Measurements from ENCODE around the gene PCNX3.
A peak's percentile ranks its signal among the peaks of the same experiment; 100 is the strongest.

Gene PCNX3

DNA sequence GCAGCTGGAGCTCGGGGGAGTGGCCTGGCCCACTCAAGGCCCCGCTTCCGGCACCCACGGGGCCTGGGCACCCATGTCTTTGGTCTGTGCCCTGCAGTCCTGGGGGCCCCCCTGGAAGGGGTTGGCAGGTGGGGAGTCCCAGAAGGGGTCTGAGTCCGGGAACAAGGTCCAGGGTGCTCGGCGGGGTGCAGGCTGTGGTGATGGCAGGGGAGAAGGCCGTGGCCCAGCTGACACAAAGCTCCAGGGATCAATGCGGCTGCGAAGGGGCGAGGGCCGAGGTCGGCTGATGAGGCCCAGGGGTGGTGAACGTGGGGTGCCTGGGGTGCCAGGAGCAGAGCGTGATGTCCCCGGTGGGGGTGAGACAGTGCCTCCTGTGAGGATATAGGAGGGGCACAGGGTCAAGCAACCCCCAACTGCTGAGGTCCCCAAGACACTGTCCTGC is 17.3 kb upstream of the PCNX3 start:
- no peak for DNase-seq (ENCODE audit: low spot score)

DNA sequence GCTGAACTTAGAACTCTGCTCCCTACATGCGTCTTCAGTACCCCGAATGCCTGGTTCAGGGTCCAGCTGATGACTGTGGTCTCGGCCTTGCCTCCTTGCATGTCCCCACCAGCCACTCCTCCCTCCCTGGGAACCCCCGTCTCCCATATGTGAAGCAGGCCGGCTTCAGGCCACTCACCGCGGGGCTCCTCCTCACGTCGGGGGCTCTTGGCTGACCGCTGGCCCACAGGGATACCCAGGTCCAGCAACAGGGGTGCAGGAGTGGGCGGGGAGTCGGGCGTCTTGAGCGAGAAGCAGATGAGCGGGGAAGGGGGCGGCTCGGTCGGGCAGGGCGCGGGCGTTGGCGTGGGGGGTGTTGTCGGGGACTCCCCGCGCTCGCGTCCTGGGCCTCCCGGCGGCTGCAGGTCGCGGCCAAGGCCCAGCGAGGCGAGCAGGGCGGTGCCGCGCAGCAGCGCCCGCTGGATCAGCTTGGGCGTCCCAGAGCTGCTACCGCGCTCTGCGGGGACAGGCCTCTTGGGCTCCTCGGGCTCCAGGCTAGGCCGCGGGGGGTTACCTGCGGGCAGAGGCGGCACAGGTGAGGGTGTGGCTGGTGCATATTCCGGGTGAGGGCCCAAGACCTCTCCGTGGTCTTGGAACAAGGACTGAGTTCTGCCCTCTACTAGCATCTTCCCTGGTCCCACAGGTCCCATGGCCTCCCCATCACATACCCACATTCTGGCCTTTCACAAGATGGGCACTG is 16.2 kb upstream of the PCNX3 start:
- DNase-seq (ENCODE audit: low spot score): no peak

DNA sequence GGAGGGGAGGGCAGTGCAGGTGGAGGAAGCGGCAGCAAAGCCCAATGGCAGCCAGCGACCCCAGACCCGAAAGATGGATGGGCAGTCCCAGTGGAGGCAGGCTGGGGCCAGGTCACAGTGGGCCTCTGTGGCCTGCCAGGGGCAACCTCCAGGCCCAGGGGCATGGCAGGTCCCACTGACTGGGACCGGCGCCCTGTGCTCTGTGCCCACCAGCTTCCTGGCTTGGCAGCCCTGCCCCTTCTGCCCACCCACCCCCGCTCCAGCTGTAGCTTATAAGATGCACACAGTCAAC is 15.7 kb upstream of the PCNX3 start:
- no peak for DNase-seq (ENCODE audit: low spot score)

DNA sequence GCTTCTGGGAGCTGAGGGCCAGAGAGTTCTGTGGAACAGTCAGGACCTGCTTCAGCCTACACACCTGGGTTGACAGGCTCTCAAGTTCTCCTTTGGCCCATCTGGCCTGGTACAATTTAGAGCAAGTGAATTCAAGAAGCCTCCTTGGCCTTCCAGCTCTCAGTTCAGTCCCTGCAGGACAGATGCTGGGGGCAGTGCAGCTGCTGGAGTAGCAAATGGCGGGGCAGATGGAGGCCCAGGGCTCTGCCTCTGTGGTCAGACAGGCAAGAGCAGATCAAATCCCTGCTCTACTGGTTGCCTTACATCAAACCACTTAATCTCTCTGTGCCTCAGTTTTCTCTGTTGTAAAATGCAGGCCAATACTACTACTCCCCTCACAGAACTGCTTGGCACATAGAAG is 11.3 kb upstream of the PCNX3 start:
- no peak for DNase-seq (ENCODE audit: low spot score)

DNA sequence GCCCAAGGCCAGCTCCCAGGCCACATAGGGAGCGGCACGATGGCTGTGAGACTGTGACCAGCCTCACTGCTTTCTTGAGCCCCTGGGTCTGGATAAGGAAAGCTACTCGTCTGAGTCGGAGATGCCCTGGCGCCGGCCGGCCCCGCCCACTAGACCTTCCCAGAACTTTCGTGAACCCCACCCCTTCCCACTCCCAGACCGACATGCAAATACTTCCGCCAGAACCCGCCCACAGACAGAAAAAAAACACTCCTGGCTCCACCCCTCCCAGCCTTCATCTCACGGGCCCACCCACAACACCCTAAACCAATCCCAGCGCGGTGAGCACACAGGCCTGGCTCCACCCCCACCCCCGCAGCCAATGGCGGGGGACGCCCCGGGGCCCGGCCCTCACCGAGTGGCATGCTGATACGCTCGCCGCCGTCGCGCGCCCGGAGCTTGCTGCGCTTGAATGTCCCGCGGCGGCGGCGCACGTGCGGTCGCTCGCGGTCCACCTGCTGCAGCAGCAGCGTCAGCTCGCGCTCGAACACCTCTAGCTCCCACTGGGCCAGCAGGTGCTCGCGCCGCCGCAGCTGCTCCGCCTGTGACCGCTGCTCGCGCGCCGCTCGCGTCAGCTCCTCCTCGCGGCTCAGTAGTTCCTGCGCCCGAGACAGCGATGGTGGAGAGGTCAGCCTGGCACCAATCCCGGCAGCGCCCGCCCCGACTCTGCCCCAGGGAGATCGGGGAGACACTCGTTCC is 8.5 kb upstream of the PCNX3 start:
- DNase-seq (ENCODE audit: low spot score): no peak

DNA sequence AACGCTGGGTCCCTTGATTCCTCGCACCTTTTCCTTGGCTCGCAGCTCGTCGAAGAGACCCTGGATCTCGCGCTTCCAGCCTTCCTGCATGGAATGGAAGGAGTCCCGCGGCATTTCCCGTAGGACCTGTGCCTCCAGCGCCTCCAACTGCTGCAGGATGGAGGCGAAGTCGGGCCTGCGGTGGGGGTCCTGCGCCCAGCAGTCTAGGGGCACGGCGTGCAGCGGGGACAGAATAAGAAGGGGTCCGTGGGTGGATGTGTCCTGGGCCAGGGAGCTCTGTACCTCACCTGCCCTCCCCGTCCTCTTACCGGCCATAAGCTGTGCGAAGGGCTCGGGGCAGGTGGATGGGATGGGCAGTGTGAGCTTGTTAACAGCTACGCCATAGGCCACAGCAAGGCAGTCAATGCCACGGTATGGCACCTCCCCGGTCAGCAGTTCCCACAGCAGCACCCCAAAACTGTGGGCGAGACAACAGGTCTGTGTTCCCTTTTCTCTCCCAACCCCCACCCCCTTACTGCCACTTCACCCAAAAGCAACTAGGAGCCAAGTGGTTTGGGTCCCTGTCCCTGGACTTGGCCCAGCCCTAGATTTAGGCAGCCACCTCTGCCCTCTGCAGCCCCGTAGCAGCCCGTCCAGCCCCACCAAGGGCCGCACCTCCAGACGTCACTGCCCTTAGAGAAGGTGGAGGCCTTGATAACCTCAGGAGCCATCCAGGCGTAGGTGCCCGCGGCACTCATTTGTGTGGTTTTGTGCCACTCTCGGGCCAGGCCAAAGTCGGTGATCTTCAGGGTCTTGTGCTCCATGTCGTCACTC is 7.8 kb upstream of the PCNX3 start:
- DNase-seq (ENCODE audit: low spot score): no peak

DNA sequence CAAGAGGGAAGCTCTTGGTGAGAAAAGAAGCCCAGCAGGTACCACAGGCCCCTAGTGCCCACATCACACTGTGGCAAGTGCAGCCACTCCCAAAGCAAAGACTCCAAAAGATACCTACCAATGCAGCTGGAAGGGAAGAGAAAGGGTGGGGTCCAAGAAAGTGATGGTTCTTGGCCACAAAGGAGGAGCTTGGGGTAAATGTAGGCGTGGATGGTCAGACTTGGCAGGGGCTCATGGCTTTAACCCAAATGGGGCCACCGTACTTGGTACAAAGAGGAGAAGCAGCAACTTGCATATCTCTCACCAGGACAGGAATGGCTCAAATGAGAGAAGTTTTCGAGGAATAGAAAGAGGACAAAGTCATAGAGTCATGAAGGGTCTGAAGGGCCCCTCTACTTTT is 6.3 kb upstream of the PCNX3 start:
- no peak for DNase-seq (ENCODE audit: low spot score)

DNA sequence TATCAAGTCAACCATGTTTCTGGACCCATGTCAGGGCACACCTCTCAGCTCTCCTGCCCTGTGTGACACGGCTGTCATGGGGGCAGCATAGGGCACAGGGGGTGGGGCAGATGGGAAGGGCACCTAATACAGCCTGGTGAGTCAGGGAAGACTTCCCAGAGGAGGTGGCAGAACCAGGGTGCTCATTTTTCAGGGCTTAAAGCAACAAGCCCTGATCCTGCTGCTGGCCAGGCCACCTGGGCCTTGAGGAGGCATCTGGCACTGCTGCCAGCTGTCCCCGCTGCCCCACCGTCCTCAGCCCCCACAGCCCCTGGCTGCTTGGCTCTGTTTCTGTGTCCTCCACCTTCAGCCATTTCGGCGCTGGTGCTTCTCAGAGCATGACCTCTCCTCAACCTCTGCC is 5.9 kb upstream of the PCNX3 start:
- no peak for DNase-seq (ENCODE audit: low spot score)

DNA sequence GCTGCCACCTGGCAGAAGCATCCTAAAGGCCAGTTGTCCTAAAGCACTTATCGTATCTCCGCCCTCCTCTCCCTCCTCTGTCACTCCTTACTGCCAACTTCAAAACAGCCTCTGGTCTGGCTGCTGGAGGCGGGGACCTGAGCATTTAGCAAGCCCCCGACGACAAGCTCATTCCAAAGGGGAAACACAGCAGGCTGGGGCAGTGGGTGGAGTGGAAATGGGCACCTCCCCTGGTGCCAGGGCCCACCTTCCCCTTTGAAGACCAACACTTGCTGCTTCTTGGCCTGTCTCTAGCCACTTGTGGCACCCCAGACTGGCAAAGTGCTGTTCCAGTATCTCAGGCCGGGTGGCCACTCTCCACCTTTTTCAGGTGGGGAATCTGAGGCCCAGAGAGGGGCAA is 5.2 kb upstream of the PCNX3 start:
- DNase-seq (ENCODE audit: low spot score): no peak

DNA sequence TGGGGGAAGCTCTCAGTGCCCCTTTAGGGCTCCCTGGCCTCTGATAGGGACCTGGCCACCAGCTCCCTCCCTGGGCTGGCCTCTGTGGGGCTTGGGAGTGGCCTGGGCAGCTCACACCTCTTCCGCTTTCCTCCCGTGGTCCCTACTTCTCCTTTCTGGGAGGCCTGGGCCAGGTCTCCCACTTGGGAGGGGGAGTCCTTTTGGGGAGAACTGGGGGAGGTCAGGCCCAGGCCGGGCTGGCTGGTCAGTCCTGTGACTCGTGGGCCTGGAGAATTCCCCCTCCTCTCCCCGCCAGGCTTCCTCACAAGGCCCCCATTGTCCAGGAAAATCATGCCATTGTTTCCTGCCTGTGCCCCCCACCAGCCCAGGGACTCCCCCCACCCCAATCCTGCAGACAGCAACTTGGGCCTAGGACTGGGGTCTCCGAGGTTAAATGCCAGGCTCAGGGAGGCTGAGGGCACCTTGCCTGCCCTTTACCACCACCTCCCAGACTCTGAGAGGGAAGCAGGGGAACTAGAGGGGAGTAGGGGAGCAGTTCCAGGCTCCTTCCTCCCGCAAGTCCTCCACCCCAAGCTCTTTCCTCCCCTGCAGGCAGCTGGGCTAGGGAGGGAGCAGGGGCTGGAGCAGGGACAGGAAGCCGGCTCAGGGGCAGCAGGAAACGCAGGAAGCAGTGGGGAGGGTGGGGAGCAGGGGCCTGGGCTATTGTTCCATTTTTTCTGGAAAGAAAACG is 4.4 kb upstream of the PCNX3 start:
- no peak for DNase-seq (ENCODE audit: low spot score)

DNA sequence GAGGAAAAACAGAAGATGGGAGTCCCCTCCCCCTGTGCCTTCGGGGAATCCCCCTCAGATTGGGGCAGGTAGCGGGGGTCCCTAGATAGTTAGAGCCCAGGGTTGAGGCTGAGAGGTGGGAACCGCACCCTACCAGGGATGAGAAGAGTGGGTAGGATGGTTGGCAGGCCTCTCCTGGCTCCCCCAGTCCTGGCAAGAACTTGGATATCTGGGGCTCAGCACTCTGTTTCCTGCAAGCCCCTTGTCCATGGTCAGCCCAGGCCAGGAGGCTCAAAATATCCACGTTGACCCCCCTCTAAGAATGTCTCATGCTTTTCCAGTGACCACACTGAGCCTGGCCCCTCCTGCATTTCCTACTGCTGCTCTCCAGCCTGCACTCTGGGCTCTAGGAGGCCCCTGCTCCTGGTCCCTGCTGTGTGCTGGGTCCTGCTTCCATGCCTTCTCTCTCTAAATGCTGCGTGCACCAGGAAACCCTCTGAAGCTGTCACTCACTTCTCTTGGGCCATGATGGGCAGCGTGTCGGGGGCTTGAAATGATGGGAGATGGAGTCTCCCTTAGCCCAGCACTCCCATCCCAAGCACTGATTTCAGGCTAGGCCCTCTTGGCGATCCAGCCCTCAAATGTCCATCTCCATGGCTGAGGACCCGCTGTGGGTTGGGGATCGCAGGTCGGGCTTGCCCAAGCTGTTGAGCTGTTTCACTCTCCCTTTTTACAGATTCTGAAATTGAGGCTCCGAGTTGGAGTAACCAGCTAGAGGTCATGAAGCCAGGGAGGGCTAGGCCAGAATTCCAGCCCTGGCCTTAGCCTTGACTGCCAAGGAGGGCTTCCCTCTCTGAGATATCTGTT is 3.6 kb upstream of the PCNX3 start:
- no peak for DNase-seq (ENCODE audit: low spot score)

DNA sequence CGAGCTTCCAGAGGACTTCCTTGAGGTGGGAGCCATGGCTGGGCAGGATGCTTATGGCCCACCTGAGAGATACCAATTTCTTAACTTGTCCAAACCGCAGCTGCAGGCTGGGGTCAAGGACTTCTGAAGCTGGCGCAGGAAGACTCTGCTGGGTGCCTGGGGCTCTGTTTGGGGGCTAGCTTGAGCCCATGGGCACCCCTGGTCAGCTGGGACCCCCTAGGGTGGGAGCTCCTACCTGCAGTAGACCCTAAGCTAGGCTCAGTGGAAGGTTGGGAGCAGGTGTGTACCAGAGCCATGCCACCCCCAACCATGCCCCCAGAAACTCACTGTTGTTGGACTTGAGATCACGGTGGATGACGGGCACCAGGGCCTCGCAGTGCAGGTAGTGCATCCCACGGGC is 2.9 kb upstream of the PCNX3 start:
- no peak for DNase-seq (ENCODE audit: low spot score)

DNA sequence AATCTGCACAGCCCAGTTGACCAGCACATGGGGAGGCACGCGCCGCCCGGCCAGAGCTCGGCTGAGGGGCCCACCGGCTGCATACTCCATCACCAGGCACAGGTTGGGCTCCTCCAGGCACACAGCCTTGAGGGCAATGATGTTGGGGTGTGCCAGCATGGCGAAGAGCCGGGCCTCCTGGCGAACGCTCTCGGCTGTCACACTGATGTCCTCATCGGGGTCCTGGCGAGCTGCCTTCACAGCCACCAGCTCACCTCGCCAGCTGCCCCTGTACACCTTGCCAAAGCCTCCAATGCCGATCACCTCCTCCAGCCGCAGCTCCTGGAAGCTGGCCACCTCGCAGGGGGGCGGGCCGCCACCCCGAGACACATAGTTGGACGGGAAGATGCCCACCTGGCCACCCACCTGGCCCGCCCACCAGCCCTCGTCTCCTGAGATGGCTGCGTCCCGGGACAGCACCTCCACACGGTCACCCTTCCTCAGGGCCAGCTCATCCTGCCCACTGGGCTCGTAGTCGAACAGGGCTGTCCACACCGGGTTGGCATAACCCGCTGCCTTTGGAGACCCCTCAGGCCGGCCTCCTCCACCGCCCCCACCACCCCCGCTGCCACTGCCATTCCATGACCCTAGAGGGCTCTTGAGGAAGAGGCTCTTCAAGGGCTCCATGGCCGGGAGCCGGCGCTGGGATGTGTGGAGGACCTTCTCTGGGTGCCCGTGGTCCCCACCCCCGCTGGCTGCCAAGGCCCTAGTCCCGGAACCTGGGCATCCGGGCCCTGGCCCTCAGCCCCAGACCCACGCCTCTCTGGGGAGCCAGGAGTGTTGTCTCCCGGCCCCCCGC is 2.3 kb upstream of the PCNX3 start:
- peak; percentile 38 for DNase-seq (ENCODE audit: low spot score)

DNA sequence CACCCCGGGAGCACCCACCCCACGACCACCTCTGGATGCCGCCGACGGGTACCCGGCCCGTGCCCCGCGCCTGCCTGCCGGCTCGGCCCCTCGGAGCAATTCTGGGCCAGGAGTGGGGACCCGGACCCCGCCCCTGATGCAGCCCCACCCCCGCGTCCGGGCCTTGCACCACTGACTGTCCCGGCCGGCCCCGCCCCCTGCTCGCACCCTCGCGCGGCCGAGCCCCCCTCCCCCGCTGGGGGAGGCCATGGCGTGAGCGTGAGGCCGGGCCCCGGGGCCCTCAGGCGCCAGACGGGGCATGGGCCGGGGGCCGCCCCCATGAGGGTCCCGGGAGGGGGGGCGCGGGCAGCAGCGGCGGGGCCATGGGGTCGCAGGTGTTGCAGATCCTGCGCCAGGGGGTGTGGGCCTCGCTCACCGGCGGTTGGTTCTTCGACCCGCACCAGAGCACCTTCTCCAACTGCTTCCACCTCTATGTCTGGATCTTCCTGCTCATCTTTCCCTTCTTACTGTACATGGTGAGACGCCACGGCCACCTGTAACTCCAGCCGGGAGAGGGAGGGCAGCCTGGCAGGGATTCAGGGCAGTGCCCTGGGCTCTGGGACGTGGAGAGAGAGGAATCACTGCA is 486 bp downstream of the PCNX3 start:
- DNase-seq (ENCODE audit: low spot score): peak; percentile 61

DNA sequence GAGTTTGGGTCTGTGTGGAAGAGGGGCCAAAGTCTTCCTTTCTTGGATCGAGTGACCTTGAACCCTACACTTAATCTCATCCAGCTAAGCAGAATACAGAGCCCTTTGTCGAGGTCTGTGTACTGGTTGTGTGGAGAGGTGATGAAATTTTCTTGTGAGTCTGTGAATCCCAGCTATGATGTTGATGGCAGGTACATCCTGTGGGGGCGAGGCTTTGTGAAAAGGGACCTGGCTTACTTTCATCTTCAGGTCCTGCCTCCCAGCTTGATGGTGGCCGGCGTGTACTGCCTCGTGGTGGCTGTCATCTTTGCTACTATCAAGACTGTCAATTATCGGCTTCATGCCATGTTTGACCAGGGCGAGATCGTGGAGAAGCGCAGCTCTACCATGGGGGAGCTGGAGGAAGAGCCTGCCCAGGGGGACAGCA is 1.0 kb downstream of the PCNX3 start:
- no peak for DNase-seq (ENCODE audit: low spot score)

DNA sequence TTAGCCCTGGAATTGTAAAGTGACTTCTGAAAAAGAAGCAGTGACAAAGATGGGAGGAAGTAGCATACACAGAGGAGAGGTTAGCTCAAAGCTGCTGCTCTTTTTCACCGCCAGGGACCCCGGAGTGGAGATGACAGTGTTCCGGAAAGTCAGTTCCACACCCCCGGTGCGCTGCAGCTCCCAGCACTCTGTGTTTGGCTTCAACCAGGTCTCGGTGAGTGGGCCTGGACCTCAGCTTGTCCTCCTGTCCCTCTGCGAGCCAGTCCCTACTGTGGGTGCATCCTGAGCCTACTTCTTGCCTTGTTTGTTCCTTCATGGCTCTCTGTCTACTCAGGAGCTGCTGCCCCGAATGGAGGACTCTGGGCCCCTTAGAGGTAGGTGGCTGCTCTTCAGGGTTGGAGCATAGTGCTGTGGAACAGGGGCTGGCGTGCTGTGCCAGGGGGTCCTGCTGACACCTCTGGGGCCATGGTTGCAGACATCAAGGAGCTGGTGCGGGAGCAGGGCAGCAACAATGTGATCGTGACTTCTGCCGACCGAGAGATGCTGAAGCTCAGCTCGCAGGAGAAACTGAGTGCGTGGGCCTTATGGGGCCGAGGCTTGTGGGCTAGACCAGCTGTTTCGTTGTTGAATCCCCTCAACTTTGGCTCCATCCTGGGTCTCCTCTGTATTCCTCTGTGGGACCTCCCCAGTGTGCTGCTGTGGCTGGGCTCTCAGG is 1.7 kb downstream of the PCNX3 start:
- no peak for DNase-seq (ENCODE audit: low spot score)

DNA sequence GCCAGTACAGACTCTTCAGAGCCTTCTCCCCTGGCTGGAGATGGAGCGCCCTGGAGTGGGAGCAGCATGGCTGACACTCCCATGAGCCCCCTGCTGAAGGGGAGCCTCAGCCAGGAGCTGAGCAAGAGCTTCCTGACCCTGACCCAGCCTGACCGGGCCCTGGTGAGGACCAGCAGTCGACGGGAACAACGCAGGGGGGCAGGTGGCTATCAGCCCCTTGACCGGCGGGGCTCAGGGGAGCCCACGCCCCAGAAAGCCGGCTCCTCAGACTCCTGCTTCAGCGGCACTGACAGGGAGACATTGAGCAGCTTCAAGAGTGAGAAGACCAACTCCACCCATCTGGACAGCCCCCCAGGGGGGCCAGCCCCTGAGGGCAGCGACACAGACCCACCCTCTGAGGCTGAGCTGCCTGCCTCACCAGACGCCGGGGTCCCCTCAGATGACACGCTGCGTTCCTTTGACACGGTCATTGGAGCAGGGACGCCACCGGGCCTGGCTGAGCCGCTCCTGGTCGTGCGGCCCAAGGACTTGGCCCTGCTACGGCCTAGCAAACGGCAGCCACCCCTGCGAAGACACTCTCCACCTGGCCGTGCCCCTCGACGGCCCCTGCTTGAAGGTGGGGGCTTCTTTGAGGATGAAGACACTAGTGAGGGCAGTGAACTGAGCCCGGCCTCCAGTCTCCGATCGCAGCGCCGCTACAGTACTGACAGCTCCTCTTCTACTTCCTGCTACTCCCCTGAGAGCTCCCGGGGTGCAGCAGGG is 2.6 kb downstream of the PCNX3 start:
- no peak for DNase-seq (ENCODE audit: low spot score)

DNA sequence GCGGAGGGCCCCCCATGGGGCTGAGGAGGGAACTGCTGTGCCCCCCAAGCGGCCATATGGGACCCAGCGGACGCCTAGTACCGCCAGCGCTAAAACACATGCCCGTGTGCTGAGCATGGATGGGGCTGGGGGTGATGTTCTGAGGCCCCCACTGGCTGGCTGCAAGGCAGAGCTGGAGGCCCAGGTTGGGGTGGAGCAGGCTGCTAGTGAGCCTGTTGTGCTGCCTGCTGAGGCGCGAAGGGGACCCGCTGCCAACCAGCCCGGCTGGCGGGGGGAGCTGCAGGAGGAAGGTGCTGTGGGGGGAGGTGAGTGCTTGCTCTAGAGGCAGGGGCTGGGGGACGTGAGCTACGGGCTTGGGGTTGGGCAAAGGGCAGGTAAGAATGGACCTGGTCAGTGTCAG is 3.2 kb downstream of the PCNX3 start:
- no peak for DNase-seq (ENCODE audit: low spot score)
